Activated T-cell treated with anti-CD3 and anti-CD28 coated beads, Interleukin-2, amount 50 U/mL, for 24 hours (primary cell): ENCODE measurements around the gene ELL.

Experiments used
- DNase-seq: peaks from one replicate; pipeline ENCODE4 v3.0.0-alpha.2; 2020
- H3K27ac Mint-ChIP-seq: 2 replicates; pipeline ENCODE4 v1.8.0; 2020; ENCODE audit warnings: mild to moderate bottlenecking, mixed read lengths
- H3K27me3 Mint-ChIP-seq: 2 replicates; pipeline ENCODE4 v1.8.0; 2020; ENCODE audit warnings: mixed read lengths
- H3K36me3 Mint-ChIP-seq: 2 replicates; pipeline ENCODE4 v1.8.0; 2020; ENCODE audit warnings: low read depth, mixed read lengths
- H3K4me1 Mint-ChIP-seq: 2 replicates; pipeline ENCODE4 v1.8.0; 2020; ENCODE audit warnings: low read depth, mixed read lengths
- H3K4me3 Mint-ChIP-seq: 2 replicates; pipeline ENCODE4 v1.8.0; 2020; ENCODE audit warnings: mild to moderate bottlenecking, moderate library complexity, mixed read lengths
- H3K9me3 Mint-ChIP-seq: 2 replicates; pipeline ENCODE4 v1.8.0; 2020; ENCODE audit warnings: mixed read lengths

ELL gene

DNA sequence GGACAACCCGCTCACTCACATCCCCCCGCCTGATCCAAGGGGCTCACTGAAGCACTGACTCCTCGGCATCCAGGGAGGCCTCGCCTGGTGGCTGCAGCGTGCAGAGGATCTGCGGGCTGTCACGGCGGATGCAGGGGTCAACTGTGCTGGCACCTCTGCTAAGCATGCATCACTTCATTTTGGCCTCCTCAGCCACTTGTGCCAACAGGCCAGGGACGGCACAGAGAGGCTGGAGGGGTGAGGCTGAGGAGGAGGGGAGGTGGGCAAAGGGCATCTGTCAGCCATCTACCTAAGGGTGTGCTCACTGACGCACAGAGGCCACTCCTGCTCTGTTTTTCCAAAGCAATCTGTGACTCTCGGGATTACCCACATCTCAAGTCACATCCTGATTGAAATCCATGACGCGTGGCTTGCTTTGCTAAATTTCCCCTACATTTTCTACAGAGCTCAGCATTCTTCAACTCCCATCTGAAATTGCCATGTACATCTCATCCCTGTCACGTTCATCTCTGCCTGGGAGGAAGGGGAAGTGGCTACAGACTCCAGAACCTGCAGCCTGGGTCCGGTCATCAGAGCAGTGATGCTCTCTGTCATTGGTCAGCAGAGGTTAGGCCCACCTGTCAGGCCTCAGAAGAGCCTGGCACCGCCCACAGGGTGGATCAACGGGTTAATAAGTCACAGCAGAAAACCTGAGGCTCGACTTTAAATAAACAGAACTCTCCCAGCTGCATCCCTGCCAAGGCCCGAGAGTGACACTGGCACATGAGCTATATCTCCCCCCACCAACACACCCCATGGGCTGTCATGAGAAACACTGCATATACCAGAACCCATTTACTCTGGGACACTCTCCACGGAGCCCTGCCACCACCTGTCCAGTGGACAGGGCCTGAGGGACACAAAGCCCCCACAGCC lies 17.6 kb downstream of the ELL start:
- Mint-ChIP-seq H3K9me3 (no peaks in the 10 kb centered on the region), H3K36me3 (peaks cover 3% of the 10 kb centered on the region), H3K4me3 (no peak overlapping the region), H3K4me1 (peaks cover 94% of the 10 kb centered on the region), H3K27me3 (no peaks in the 10 kb centered on the region), H3K27ac (peak overlapping the region; percentile 69)
- DNase-seq, result no peak

GRCh38 chr19:18503337-18503970 lies 18.4 kb downstream of the ELL start:
- peaks cover 3% of the 10 kb centered on the region for H3K36me3 Mint-ChIP-seq
- no peaks in the 10 kb centered on the region for H3K9me3 Mint-ChIP-seq
- H3K4me3 Mint-ChIP-seq, result no peak overlapping the region
- DNase-seq, result no peak
- peak overlapping the region; percentile 76 for H3K27ac Mint-ChIP-seq
- peaks cover 92% of the 10 kb centered on the region for H3K4me1 Mint-ChIP-seq
- H3K27me3 Mint-ChIP-seq, result no peaks in the 10 kb centered on the region

- peaks cover under 1% of the 10 kb centered on the region for H3K36me3 Mint-ChIP-seq
- H3K9me3 Mint-ChIP-seq, result no peaks in the 10 kb centered on the region
- DNase-seq, result no peak
- H3K27ac Mint-ChIP-seq, result peak overlapping the region; percentile 76
- H3K27me3 Mint-ChIP-seq, result no peaks in the 10 kb centered on the region
- peaks cover 92% of the 10 kb centered on the region for H3K4me1 Mint-ChIP-seq
- no peak overlapping the region for H3K4me3 Mint-ChIP-seq
Observed at GRCh38 chr19:18502638-18503294, 19.1 kb downstream of the ELL start.

DNA sequence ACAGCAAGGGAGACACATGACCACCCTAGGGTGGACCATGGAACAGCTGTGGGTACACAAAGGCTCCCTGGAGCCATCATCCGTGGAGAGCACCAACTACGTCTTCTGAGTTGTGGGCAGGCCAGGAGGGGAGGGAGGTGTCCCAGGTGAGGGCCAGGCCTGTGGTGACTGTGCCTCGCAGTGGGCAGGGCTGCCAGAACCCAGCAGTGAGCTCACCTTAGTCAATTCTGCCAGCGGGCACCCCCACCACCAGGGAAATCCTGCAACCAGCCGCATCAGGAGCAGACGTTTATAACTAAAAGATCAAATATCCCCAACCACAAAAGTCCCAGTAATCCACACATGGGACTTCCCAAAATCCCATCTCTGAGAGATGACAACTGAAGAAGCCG lies 19.6 kb downstream of the ELL start:
- H3K27me3 Mint-ChIP-seq, result no peaks in the 10 kb centered on the region
- H3K4me1 Mint-ChIP-seq, result peaks cover 90% of the 10 kb centered on the region
- H3K36me3 Mint-ChIP-seq, result no peaks in the 10 kb centered on the region
- H3K9me3 Mint-ChIP-seq, result no peaks in the 10 kb centered on the region
- H3K27ac Mint-ChIP-seq, result peak overlapping the region; percentile 28
- DNase-seq, result no peak
- H3K4me3 Mint-ChIP-seq, result no peak overlapping the region

GRCh38 chr19:18501832-18502231 lies 20.0 kb downstream of the ELL start:
- H3K27ac Mint-ChIP-seq, result peak overlapping the region; percentile 28
- DNase-seq, result no peak
- H3K4me3 Mint-ChIP-seq, result no peak overlapping the region
- H3K36me3 Mint-ChIP-seq, result no peaks in the 10 kb centered on the region
- peaks cover 90% of the 10 kb centered on the region for H3K4me1 Mint-ChIP-seq
- no peaks in the 10 kb centered on the region for H3K9me3 Mint-ChIP-seq
- H3K27me3 Mint-ChIP-seq, result no peaks in the 10 kb centered on the region

GRCh38 chr19:18501351-18501750 lies 20.5 kb downstream of the ELL start:
- H3K27me3 Mint-ChIP-seq, result no peaks in the 10 kb centered on the region
- no peaks in the 10 kb centered on the region for H3K36me3 Mint-ChIP-seq
- H3K4me3 Mint-ChIP-seq, result no peak overlapping the region
- no peak for DNase-seq
- peak overlapping the region; percentile 28 for H3K27ac Mint-ChIP-seq
- no peaks in the 10 kb centered on the region for H3K9me3 Mint-ChIP-seq
- peaks cover 90% of the 10 kb centered on the region for H3K4me1 Mint-ChIP-seq

DNA sequence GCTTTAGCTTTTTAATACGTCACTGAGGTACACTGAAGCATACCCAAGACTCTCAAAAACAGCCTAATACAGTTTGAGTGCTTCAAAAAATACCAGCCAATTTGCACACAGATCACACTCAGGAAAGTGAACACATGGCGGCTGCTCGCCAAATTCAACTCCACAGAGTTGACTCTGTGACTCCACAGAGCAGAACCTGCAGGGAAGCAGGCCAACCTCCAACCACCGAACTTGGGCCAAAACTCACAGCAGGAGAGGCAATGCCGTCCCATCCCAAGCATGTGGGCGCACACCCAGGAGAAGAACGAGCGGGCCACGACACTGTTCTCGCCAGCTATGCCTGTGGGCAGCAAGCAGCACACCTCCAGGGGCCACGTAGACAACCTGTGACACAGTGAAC lies 21.1 kb downstream of the ELL start:
- peaks cover 90% of the 10 kb centered on the region for H3K4me1 Mint-ChIP-seq
- H3K4me3 Mint-ChIP-seq, result no peak overlapping the region
- no peak for DNase-seq
- H3K9me3 Mint-ChIP-seq, result no peaks in the 10 kb centered on the region
- no peaks in the 10 kb centered on the region for H3K27me3 Mint-ChIP-seq
- H3K36me3 Mint-ChIP-seq, result no peaks in the 10 kb centered on the region
- H3K27ac Mint-ChIP-seq, result peak overlapping the region; percentile 71

- Mint-ChIP-seq H3K4me3 (no peak overlapping the region), H3K27me3 (no peaks in the 10 kb centered on the region), H3K9me3 (no peaks in the 10 kb centered on the region), H3K4me1 (peaks cover 90% of the 10 kb centered on the region), H3K36me3 (no peaks in the 10 kb centered on the region), H3K27ac (peak overlapping the region; percentile 71)
- no peak for DNase-seq
Observed at GRCh38 chr19:18500376-18500775, 21.5 kb downstream of the ELL start.

- no peak overlapping the region for H3K4me3 Mint-ChIP-seq
- H3K4me1 Mint-ChIP-seq, result peaks cover 90% of the 10 kb centered on the region
- H3K9me3 Mint-ChIP-seq, result no peaks in the 10 kb centered on the region
- no peak for DNase-seq
- peak overlapping the region; percentile 78 for H3K27ac Mint-ChIP-seq
- H3K27me3 Mint-ChIP-seq, result no peaks in the 10 kb centered on the region
- no peaks in the 10 kb centered on the region for H3K36me3 Mint-ChIP-seq
Observed at GRCh38 chr19:18499055-18499775, 22.7 kb downstream of the ELL start.

GRCh38 chr19:18496980-18497256 lies 25.0 kb downstream of the ELL start:
- DNase-seq, result no peak
- Mint-ChIP-seq H3K36me3 (no peaks in the 10 kb centered on the region), H3K4me1 (peaks cover 83% of the 10 kb centered on the region), H3K9me3 (no peaks in the 10 kb centered on the region), H3K27me3 (no peaks in the 10 kb centered on the region), H3K27ac (peak overlapping the region; percentile 81), H3K4me3 (no peak overlapping the region)

DNA sequence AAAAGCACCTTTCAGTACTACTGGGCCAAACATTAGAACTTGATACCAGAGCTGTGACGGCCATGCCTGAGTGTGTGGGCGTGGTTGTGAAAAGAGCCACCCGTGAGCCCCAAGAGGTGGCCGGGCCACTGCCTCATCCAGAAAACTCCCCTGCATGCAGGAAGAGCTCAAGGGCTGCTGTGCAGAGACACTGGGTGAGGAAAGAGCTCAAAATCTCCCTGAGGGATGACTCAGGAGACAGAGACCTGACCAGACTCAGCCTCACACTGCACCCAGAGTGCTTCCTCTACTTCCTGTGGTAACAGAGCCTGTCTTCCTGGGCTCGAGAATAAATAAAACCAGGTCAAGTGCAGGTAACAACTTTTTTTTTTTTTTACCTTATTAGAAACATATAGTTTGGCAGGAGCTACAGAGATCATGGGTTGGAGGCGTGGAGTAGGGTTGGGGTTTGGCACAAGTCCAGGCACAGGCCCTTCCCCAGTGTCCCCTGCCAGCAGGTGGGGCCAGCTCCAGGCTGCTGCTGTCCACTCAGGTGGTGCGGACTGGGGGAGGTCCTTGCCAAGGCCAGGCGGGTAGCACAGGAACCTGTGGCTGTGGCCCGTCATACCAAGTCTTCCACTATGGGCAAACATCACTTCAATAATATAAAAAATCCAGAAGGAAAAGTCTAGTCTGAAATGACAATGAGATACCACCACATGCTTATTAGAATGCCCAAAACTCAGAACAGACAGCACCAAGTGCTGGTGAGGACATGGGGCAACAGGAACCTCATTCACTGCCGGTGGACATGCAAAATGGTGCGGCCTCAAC lies 25.5 kb downstream of the ELL start:
- peak overlapping the region; percentile 54 for H3K4me3 Mint-ChIP-seq
- H3K27ac Mint-ChIP-seq, result peak overlapping the region; percentile 89
- peaks cover 78% of the 10 kb centered on the region for H3K4me1 Mint-ChIP-seq
- no peaks in the 10 kb centered on the region for H3K9me3 Mint-ChIP-seq
- DNase-seq, result peak; percentile 54
- H3K36me3 Mint-ChIP-seq, result no peaks in the 10 kb centered on the region
- H3K27me3 Mint-ChIP-seq, result no peaks in the 10 kb centered on the region

- H3K36me3 Mint-ChIP-seq, result peaks cover 2% of the 10 kb centered on the region
Observed at GRCh38 chr19:18495204-18495911, 26.5 kb downstream of the ELL start.

DNA sequence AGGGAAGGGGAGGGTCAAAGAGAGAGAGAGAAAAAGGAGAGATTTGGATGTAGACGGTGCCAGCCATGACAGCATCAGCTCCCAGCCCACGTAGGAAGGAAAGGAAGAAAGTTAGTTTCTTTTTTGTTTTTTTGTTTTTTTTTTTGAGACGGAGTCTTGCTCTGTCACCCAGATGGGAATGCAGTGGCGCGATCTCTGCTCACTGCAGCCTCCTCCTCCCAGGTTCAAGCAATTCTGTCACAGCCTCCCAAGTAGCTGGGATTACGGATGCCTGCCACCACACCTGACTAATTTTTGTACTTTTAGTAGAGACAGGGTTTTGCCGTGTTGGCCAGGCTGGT lies 27.6 kb downstream of the ELL start:
- Mint-ChIP-seq H3K4me1 (peaks cover 74% of the 10 kb centered on the region), H3K9me3 (no peaks in the 10 kb centered on the region), H3K36me3 (peaks cover 2% of the 10 kb centered on the region), H3K4me3 (peak overlapping the region; percentile 20), H3K27me3 (no peaks in the 10 kb centered on the region), H3K27ac (peak overlapping the region; percentile 87)
- no peak for DNase-seq

More at GRCh38 chr19:18495204-18495911, 26.5 kb downstream of the ELL start:
- no peaks in the 10 kb centered on the region for H3K9me3 Mint-ChIP-seq
- H3K4me1 Mint-ChIP-seq, result peaks cover 72% of the 10 kb centered on the region
- no peak for DNase-seq
- H3K27me3 Mint-ChIP-seq, result no peaks in the 10 kb centered on the region
- peak overlapping the region; percentile 54 for H3K4me3 Mint-ChIP-seq
- H3K27ac Mint-ChIP-seq, result peak overlapping the region; percentile 89
